Esophagus squamous epithelium (tissue), 4 donors: Measurements from ENCODE around the gene PRKN.

Source experiments
- CTCF ChIP-seq, 6 experiments: fragments of 450-650 bp in 4 of 6; fragments of 200-600 bp in 2 of 6; sonication (generic) in 2 of 6; IDR thresholded peaks; one replicate each; pipeline ENCODE4 v1.5.1; 2016 to 2019; ENCODE audit warnings: antibody characterized with exemption in 6 of 6, mild to moderate bottlenecking in 4 of 6, moderate library complexity in 4 of 6
- POLR2A ChIP-seq, 4 donors: fragments of 450-650 bp; IDR thresholded peaks; one replicate each; pipeline ENCODE4 v1.6.1; 2017; ENCODE audit warnings: antibody characterized with exemption in 4 of 4, mild to moderate bottlenecking in 4 of 4, moderate library complexity in 3 of 4

- TF ChIP-seq CTCF (IDR thresholded peaks at IDR 0.05) (no peak), POLR2A (IDR thresholded peaks at IDR 0.05) (no peak)
Observed at GRCh38 chr6:162234631-162235030, 492.9 kb downstream of the PRKN start.
